ENCODE data around the gene DRAM1. TPM values are rescaled to one million over a fixed set of nuclear protein-coding genes. Genes with fewer than 3 reads are reported as not detected.
A peak's percentile ranks its signal among the peaks of the same experiment; 100 is the strongest.

The DRAM1 gene
- total and polyA plus RNA-seq, 9 of the 15 experiments (the other 6 are each of a cell fraction or from before 2014, with no cell fraction given) = 1.4 to 4.3 (median 2.7) TPM

- TF ChIP-seq ZBTB2 (IDR thresholded peaks at IDR 0.05) (0 out of 2 replicates have a peak, but pooled peaks have one; percentile 34), RAD21 (CRISPR knock-in tag; conservative IDR thresholded peaks at IDR 0.05 in 1 of 2, IDR thresholded peaks at IDR 0.05 in 1 of 2) (peak; percentile 82 to 83), BCOR (IDR thresholded peaks at IDR 0.05) (peak; percentile 60), ZNF384 (IDR thresholded peaks at IDR 0.05; ENCODE audit: low read depth, low read length) (peak; percentile 6; the same call in 1 of the 2 replicates), TAF9B (IDR thresholded peaks at IDR 0.05; ENCODE audit: partially characterized antibody) (no peak), ZBTB5 (IDR thresholded peaks at IDR 0.05) (0 out of 2 replicates have a peak, but pooled peaks have one; percentile 28), ZNF583 (CRISPR knock-in tag; IDR thresholded peaks at IDR 0.05) (no peak), ZBTB26 (CRISPR knock-in tag; IDR thresholded peaks at IDR 0.05) (0 out of 2 replicates have a peak, but pooled peaks have one; percentile 15), REST (IDR thresholded peaks at IDR 0.05; ENCODE audit: borderline replicate concordance) (peak; percentile 66), REST (CRISPR knock-in tag; IDR thresholded peaks at IDR 0.05; ENCODE audit: low read depth) (no peak), CREM (IDR thresholded peaks at IDR 0.05; ENCODE audit: low read depth) (0 out of 2 replicates have a peak, but pooled peaks have one; percentile 17), TSC22D4 (tag; IDR thresholded peaks at IDR 0.05) (no peak)
Measured at GRCh38 chr12:101839324-101840283, 37.8 kb upstream of the DRAM1 start (continued).

Measured in K562 (cell line).